GM21576 (cell line): ENCODE measurements around the gene SLC5A6.
"Not testable (repeated sequence)": the region's sequence is repeated elsewhere in the genome, so short reads cannot be mapped to it uniquely, and the experiment has no call there.

Experiments
- ATAC-seq: cut with Tn5 transposase; IDR thresholded peaks from one replicate; pipeline ENCODE4 v1.9.1; 2021; ENCODE audit warnings: mild to moderate bottlenecking, moderate library complexity; ENCODE audit not compliant: unreplicated experiment

The SLC5A6 gene

DNA sequence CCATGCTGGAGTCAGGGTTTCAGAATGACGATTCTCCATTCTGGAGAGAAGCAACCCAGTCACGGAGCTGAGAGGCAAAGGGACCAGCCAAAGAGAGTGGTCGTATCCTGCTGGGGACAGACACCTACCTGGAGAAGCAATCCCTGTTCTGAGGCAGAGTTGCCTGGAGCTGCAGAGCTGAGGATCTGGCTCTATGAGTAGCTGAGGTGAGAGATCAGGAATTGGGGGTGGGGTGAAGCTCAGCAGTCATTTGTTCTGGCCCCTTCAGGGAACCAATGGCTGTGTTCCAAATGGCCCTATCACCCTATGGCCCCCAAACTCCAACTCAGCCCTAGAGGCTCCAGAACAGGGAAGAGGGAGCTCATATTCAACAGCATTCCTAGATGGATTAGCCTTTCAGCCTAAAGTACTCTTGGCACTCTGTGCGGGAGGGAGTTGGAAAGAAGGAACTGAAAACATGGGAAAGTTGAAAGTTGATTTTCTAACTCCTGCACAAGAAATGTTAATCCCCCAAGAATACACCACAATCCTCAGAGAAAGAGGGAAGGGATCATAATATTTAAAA, 3.5 kb downstream of the SLC5A6 start:
- ATAC-seq, result no peak

DNA sequence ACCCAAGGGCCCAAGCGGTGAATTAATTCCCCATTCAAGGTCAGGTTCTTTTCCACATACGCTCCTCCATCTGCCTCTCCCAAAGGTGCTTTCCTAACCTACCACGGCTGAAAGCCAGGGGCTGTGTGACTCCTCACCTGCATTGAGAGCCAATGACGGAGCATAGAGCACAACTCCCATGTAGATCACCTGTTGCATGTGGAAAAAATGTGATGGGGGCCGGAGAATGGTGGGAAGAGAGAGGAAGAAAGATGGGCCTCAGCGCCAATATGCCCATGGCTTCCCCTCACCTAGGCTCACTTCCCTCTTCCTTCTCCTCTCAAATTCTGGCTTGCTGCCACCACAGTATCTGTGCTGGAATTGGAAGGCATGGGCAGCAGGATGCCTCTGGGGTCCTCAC, 5.7 kb downstream of the SLC5A6 start:
- ATAC-seq, result no peak

DNA sequence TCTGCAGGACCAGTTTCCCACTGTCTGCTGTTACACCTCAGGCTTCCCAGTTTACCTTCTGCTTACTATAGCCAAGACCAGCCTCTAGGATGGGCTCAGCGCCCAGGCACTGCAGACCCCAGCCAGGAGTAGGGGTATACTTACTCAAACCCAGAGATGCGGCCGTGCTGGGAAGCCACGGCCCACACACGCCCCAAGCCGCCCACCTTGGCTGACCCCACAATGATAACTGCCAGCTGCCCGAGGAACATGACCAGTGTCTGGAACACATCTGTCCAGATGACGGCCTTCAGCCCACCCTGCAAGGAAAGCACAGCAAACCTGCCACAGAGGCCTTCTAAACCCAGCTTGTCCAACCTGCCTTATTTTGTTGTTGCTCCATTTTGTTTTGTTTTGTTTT, 6.9 kb downstream of the SLC5A6 start:
- no peak for ATAC-seq

DNA sequence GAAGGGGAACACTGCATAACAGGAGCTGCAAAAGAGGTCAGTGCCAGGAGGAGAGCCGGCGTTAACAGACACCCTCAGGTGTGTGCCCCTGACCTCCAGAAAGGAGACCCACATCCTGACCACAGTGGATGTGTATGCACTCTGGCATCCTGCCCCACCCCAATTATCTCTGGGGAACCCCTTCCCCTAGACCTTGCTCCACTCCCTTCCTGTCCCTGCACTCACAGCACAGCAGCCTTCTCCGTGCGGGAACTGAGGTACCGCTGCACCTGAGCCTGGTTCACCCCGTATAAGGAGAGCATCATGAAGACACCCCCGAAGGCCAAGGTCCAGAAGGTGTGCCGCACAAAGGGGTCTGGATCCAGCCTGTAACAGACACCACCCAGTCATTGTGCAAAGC, 7.5 kb downstream of the SLC5A6 start:
- ATAC-seq, result no peak

DNA sequence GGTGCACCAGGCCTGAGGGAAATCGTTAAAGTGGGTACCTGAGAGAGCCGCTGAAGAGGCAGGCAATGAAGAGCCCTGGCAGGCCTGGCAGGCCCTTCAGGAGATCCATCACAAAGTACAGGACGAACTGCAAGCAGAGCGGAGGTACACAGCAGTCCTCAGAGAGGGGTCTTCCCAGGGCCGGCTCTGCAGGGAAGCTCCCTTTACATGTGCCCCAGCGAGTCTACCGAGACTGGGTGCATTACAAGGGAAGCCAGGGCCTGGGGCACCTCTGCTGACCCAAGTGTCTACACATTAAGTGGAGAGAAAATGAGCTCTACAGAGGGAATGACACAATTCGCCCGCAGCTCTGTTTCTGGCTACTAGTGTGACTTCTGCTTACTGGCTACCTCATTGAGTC, 8.3 kb downstream of the SLC5A6 start:
- no peak for ATAC-seq

DNA sequence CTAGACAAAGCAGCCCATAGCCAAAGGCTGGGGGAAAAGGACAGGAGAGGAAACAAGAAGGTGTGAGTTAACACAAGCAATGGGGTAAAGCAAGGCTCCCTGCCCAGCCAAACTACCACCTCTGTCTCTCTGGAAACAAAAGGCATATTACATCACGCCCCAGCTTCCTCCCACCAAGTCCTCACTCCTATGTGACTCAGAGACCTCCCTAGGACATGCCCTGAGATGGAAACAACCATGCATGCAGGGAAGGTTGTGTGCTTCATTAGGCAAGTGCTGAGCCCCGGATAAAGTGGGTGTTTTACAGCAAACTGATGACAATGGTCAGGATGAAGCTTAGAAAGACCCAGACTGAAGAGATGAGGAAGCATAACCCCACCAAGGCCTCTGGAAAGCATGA, 9.2 kb downstream of the SLC5A6 start:
- no peak for ATAC-seq

DNA sequence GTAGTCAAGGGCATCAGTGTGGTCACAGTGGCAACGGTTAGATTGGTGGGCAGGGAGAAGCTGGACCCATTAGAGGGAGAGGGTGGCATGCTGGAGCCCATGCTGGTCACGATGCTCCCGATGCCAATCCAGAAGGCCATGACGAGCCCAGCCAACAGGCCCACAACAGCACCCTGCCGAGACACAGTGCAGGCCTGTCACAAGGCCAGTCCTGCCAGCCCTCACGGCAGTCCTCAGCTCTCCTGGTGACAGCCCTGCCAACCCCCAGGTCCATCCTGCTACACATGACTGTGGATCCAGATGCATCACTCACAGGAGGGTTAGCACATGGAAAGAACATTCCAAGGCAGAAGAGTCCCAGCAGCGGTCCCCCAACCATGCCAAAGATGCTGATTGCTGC, 10.4 kb downstream of the SLC5A6 start:
- no peak for ATAC-seq

DNA sequence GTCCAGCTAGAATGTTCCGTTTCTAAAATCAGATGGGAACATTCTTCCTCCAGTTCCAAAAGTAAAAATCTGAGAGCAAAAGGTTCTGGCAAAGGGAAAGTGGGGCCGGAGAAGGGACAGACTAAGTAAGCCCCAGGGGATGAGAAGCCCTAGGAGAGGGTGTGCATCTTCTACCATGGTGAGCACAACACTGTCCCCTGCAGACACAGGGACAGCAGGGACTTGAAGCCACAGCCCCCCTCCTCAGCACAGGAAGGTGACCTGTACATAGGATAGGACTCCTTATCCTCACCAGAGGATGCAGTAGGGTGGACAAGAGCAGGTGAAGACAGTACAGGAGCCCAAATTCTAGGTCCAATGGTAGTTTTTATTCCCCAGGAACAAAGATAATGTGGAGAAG, 12.8 kb downstream of the SLC5A6 start:
- no peak for ATAC-seq

DNA sequence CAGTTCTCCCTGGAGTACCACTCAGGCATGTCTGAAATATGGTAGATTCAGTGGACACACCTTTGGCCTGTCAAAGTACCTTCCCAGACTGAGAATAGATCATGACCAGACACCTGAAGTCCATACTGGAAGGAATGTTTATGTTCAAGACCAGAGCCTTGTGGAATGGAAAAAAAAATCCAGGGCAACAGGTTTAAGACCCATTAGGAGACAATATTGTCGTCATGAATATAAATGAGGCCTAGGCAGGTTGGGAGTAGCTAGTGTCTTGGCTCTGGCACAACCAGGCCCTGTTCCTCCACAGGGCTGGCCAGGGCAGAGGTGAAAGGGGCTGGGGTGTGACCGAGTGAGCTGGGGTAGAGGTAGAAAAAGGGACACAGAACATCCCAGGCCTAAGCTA, 13.4 kb downstream of the SLC5A6 start:
- ATAC-seq, result no peak

DNA sequence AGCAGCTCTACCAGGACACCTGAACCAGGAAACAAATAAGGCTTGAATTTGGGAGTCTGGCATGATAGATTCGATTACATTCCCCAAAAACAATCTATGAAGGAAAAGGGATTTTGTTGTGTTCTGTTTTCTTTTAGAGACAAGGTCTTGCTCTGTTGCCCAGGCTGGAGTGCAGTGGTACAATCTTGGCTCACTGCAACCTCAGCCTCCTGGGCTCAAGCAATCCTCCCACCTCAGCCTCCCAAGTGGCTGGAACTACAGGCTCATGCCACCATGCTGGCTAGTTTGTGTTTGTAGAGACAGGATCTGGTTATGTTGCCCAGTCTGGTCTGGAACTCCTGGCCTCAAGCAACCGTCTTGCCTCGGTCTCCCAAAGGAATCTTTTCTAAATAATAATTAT, 14.0 kb downstream of the SLC5A6 start:
- ATAC-seq, result not testable (repeated sequence)

DNA sequence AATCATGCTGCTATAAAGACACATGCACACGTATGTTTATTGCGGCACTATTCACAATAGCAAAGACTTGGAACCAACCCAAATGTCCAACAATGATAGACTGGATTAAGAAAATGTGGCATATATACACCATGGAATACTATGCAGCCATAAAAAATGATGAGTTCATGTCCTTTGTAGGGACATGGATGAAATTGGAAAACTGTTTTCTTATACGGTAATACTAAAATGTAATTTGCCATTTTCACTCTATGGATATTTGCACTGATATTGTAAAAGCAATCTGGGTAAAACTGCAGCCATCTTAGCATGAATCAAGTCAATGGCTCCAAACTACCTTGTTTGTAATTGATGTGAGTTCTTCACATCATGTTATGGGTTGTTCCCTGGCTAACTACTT, 16.3 kb downstream of the SLC5A6 start:
- not testable (repeated sequence) for ATAC-seq

DNA sequence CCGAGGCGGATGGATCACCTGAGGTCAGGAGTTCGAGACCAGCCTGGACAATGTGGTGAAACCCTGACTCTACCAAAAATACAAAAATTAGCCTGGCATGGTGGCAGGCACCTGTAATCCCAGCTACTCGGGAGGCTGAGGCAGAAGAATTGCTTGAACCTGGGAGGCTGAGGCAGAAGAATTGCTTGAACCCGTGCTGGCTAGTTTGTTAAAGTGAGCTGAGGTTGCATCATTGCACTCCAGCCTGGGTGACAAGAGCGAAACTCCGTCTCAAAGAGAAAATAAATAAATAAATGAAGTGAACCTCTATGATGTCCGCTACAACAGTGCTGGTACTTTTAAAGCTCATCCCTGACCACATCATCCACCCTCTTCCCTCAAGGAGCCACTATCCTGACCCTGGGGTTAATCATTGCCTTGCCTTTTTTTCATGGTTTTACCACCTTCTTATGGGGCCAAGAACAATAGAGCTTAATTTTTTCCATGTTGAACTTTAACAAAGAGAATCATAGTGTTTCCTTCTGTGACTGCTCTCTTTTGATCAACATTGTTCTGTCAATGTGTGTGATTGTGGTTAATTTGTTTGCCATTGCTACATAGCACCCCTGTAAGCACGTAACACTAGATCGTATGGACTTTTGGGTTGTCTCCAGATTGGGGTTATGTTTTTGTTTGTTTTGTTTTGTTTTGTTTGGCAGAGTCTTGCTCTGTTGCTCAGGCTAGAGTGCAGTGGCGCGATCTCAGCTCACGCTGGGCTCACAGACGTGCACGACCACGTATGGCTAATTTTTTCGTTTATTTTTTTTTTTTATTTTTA, 17.3 kb downstream of the SLC5A6 start:
- no peak for ATAC-seq

DNA sequence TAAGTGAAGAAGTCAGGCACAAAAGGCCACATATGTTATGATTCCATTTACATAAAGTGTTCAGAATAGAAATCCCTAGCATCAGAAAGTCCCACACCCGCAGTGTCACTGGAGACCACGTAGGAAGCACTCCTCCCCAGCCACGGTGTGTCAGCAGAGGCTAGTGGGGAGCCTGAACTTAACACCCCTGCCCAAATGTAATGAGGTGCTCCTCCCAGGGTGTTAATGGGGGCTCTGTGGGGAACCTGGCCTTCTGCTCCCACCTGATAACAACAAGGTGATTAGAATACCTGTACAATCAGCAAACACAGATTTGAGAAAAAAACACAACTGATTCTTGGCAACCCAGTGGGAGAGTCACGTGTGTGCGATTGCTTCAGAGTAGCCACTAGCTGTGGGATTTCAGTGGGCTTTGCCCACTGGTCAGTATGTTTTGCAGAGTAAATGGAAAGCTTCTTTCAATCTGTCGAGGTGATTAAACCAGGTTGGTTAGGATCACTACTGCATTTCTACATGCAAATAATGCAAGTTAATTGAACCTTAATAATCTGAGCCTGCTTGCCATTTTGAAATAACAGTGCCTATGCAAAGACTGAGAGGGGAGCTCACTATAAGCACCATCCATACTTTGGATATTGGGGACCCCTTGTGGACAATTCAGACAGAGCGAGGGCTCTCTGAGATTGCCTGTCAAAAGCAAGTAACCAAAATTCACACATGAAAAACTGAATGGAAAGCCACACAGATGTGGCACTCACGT, 20.8 kb downstream of the SLC5A6 start:
- ATAC-seq, result no peak

DNA sequence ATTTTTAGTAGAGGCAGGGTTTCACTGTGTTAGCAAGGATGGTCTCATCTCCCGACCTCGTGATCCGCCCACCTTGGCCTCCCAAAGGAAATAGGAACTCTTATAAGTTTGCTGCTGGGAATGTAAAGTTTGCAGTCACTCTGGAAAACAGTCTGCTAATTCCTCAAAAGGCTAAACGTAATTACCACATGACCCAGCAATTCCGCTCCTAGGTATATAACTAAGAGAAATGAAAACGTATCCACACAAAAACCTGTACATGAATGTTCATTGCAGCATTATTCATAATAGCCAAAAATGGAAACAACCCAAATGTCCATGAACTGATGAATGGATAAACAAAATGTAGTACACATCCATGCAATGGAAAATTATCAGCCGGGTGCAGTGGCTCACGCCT, 22.1 kb downstream of the SLC5A6 start:
- ATAC-seq, result no peak

DNA sequence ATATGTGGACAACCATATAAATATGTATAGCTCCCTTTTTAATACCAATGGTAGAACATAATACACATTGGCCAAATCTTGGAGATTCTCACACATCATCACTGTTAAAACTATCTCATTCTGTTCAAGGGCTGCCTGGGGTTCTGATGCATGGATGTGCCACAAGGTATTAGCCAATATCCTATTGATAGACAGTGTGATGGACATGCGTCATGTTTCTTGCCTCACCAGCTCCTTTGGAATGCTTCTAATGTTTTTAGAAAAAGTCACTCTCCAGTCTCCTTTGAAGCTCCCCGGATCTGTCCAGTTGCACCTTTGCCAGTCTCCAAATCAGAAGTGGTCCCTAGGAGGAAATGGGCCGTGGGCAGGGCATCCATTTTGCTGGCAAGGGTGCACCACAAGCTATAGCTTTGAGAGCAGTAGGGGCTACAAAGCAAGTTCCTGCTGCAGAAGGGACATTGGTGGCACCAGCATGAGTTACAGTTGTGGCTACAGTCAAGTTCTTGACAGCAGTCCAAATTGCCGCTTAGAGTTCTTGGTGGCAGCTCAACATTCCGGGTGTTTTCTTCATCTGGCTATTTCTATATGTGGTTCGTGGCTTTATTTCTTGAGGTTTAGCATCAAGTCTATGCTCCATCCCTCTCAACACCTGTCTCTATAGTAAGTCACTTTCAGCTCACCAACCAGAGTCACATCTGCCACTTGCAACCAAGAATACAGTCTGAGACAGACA, 25.3 kb downstream of the SLC5A6 start:
- no peak for ATAC-seq

DNA sequence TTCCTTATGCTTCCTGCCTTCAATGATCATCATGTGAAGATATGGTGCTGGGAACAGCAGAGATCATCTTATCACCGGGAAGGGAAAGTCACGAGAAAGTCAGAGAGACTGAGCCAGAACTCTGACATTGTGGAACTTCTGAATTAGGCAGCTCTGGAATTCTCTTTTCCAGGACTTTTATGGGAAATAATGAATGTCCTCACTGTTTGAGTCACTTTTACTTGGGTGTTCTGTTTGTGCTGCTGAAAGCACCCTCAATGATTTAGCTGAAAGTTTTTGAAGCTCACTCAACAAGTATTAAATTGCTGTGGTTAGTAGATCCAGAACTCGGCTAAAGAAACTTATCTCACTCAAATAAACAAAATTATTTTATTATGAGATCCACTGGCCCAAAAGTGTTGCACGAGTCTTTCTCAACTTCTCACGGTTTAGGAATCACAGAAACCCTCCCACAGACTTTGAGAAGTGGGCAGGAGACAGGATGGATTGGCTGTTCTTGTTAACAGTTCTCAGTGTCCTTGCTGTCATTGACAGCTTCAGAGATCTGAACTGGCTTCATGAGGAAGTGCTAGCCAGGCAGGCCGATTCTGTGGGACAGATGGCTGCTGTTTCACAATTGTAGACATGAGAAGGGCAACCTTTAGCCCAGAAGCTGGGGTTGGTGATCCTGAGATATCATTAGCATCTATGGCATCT, 26.6 kb downstream of the SLC5A6 start:
- no peak for ATAC-seq

DNA sequence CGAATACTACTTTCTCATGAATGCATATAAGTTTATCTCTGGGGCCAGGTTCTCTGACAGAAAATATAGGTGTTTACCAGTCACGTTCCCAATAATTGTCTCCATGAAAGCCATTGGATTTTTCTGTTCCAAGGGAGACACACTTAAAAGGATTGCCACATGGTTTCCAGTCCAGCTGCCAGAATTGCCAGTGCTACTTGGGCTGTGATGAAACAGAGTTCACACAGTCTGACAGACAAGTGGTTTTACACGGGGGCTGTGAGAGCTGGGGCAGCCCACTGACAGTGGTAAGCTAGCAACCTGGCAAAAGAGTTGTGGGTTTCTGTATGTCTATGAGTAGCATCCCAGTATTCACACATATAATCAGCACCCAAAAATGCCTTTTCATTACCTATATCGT, 28.0 kb downstream of the SLC5A6 start:
- no peak for ATAC-seq

DNA sequence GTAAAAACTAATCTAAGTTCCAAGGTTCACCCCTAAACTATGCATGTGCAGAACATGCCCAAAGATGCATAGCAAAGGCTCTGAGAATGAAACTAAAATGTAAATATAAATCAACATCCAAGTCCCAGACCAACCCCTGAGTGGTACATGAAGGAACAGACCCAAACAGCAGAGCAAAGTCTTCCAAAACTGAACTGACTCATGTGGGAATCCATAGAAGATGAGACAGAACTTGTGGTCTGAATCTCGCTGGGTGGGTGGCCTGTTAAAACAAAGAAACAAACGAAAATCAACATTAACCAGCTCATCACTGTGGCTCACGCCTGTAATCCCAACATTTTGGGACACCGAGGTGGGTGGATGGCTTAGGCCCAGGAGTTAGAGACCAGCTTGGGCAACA, 29.7 kb downstream of the SLC5A6 start:
- no peak for ATAC-seq

DNA sequence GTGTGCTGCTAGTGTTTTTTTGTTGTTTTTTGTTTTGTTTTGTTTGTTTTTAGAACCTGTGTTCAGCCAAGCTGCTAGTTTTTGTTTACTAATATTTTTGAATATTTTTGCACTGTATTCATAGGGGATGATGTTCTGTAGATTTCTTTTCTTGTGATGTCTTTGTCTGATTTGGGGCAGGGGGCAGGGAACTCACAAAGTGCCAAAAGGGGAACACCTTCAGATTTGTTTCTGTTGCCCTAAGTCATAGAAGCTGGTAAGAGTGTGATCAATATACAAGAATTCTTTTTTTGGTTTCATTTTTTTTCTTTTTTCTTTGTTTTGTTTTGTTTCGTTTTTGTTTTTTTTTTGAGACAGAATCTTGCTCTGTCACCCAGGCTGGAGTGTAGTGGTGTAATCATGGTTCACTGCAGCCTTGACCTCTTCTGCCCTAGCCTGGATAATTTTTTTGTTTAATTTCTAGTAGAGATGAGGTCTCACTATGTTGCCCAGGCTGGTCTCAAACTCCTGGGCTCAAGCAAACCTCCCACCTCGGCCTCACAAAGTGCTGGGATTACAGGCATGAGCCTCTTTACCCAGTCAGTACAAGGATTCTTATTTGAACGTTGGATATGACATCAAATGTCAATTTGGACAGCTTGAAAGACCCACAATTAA, 32.6 kb downstream of the SLC5A6 start:
- ATAC-seq, result no peak

DNA sequence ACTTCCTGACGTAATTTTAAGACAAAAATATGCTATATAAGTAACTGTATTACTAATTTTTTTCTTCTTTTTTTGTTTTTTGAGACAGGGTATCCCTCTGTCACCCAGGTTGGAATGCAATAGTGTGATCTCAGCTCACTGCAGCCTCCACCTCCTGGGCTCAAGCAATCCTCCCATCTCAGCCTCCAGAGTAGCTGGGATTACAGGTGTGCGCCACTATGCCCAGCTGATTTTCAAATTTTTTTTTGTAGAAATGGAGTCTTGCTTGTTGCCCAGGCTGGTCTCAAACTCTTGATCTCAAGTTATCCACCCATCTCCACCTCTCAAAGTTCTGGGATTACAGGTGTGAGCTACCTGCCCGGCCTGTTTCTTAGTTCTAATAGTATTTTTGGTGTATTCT, 33.6 kb downstream of the SLC5A6 start:
- ATAC-seq, result no peak
